GM13976 (cell line): Measurements from ENCODE around the gene S100A7A.

Source experiments
- DNase-seq: peaks from one replicate; pipeline ENCODE4 v3.0.0; 2012; ENCODE audit warnings: low spot score
- CTCF ChIP-seq: IDR thresholded peaks from 2 replicates; pipeline ENCODE4 v1.5.1; 2012; ENCODE audit warnings: borderline replicate concordance, mild to moderate bottlenecking; ENCODE audit not compliant: insufficient read depth; ENCODE audit errors: extremely low read depth, missing control alignments, control extremely low read depth
- in situ Hi-C: fragments of 300-500 bp; cut with MboI; formaldehyde crosslinking; loops from one replicate; pipeline ENCODE4 v1.12.0; 2022; ENCODE audit warnings: low sequenced_read_pairs, mixed read lengths, inconsistent platforms; ENCODE audit not compliant: unreplicated experiment

Gene S100A7A

DNA sequence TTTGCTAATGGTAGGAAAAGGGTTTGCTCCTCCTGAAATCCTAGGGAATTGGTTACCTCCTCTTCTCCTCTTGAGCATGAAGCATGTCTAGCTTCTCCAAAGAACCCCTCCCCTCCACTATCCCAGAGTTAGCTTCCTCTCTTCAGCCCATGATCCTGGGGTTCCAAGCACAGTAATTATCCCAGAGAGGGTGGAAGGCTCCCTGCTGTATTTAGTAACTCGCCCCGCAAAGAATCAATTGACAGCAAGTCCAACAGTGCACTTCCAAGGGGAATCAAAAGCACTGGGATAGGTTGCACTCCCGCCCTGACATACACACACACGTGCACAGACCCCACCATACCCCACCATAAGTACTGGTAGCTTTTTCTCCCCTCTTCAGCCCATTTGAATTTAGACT, 28.5 kb upstream of the S100A7A start:
- TF ChIP-seq CTCF = no peak
- in situ Hi-C loops = no loop called here
- DNase-seq = no peak

DNA sequence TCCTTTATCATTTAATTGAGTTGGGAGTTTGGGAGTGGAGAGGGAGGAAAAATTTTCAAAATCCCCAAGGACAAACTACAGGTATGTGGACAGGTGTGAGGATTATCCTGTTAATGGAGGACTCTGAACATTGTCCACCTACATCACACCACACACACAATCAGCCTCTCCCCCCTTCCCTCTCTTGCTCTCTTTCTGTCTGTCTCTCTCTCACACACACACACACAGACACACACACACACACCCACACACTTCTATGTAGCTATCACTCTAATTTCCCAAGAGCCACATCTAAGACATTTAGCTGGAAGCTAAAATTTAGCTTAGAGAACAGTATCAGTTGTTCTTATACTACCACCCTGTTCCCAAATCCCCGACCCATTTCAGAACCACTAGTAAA, 26.9 kb upstream of the S100A7A start:
- no peak for DNase-seq
- TF ChIP-seq CTCF = no peak
- in situ Hi-C loops = no loop called here

DNA sequence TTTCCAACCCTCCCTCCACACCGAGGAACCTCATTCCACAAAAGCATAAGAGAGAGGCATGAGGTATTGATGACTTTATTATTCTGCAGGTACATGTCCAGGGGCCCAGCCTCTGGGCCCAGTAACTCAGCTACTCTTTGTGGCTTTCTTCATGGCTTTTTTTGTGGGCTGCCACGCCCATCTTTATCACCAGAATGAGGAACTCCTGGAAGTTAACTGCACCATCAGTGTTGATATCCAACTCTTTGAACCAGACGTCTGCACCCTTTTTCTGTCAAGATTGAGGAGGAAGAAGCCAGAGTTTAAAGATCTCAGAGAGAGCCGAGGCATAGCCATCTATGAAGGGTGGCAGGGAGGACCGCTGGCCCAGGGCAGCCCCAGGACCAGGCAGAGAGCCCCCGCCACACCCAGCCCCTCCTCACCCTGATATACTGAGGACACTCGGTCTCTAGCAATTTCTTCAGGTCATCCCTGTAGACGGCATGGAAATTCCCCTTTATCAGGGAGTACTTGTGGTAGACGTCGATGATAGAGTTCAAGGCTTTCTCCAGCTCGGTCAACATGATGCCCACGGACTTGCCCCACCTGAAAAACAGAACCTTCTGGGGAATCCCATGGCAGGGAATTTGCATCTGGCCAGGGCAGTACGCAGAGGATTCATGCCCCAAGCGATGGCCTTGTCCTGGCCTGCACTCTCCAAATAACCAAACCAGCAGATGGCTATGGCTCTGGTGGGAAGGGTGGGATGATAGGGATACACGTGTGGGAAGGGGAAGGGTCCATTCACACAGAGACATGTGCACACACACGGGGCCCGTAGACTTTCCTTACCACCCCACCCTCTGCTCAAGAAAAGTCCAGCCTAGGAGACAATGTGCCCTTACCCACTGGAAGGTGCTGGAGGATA, 26.1 kb upstream of the S100A7A start:
- TF ChIP-seq CTCF = no peak
- in situ Hi-C loops = no loop called here
- DNase-seq = no peak

- no peak for DNase-seq
- no peak for TF ChIP-seq CTCF
- in situ Hi-C loops = no loop called here
These were observed 25.2 kb upstream of the S100A7A start, which contains the start of gene S100A8 for GRCh38 chr1:153390938-153391710. S100A8 (minus strand) TSS chr1:153391073; CDS start chr1:153390535, 538 bp downstream.

GRCh38 chr1:153392258-153392657, 24.1 kb upstream of the S100A7A start:
- TF ChIP-seq CTCF = no peak
- DNase-seq = no peak
- in situ Hi-C loops = no loop called here

- TF ChIP-seq CTCF = no peak
- in situ Hi-C loops = no loop called here
- no peak for DNase-seq
These were observed 23.5 kb upstream of the S100A7A start for GRCh38 chr1:153392822-153393221.
